HCT116 (cell line): ENCODE measurements around the gene CCDC69. TPM values are rescaled to one million over a fixed set of nuclear protein-coding genes. Genes with fewer than 3 reads are reported as not detected.

Experiments
- ATAC-seq: fragments of 200-7000 bp; cut with Tn5 transposase; 2 replicates; pipeline ENCODE4 v1.9.1; 2020; ENCODE audit warnings: mild to moderate bottlenecking, moderate library complexity
- BruUV-seq: library from RNA; stranded (reverse); fragments of 400-500 nt; replicated peaks from 2 replicates; lab custom pipeline; 2021; lab: Mats Ljungman, UMichigan
- CTCF ChIA-PET: fragments of 300-600 bp; sonication (Branson Sonifier 250); formaldehyde crosslinking; loops from one replicate; lab custom pipeline; 2021; ENCODE audit warnings: antibody characterized with exemption; lab: Charles Lee
- POLR2A ChIA-PET: fragments of 300-600, 350-600 bp; sonication (Branson Sonifier 250); formaldehyde crosslinking; loops from one replicate; lab custom pipeline; 2021; ENCODE audit warnings: antibody characterized with exemption; lab: Charles Lee
- RAD21 ChIA-PET, 2 experiments: fragments of 300-600 bp; sonication (Branson Sonifier 250); formaldehyde crosslinking; loops; one replicate each; lab custom pipeline; 2023; ENCODE audit warnings: low total read pairs in 2 of 2; ENCODE audit not compliant: uncharacterized antibody in 2 of 2, unreplicated experiment in 2 of 2, low non-redundant PET in 1 of 2; lab: Charles Lee
- DNase-seq: peaks from one replicate; pipeline ENCODE4 v3.0.0-alpha.2; 2010; ENCODE audit warnings: low read depth, low spot score
- H2AFZ ChIP-seq: fragments of 200-600 bp; shearing (Covaris generic), sonication (generic); 2 replicates; pipeline ENCODE4 v1.6.1; 2017; ENCODE audit warnings: low read depth, mixed run types, mixed read lengths, antibody characterized with exemption, low read length; ENCODE audit not compliant: poor library complexity, severe bottlenecking
- H3K27ac ChIP-seq: 2 replicates; pipeline ENCODE4 v1.5.1; 2012; ENCODE audit warnings: low read depth, low read length
- H3K27me3 ChIP-seq: fragments of 200-600 bp; sonication (generic); 2 replicates; pipeline ENCODE4 v1.6.1; 2016; ENCODE audit warnings: mixed run types, low read length, mixed read lengths; ENCODE audit not compliant: insufficient read depth
- H3K36me3 ChIP-seq, 2 experiments: fragments of 200-500 bp in 1 of 2; fragments of 200-600 bp in 1 of 2; sonication (Bioruptor generic) in 1 of 2; sonication (generic) in 1 of 2; 2 replicates each; pipeline versions ENCODE4 v1.5.1 to v1.6.1; 2014 to 2016; ENCODE audit warnings: low read length in 2 of 2, inconsistent platforms in 1 of 2, mixed read lengths in 1 of 2, mixed run types in 1 of 2; ENCODE audit not compliant: insufficient read depth in 2 of 2, control insufficient read depth in 1 of 2
- H3K4me1 ChIP-seq, 2 experiments: fragments of 200-600 bp in 1 of 2; sonication (generic) in 1 of 2; 2 replicates each; pipeline versions ENCODE4 v1.5.1 to v1.6.1; 2012 to 2017; ENCODE audit warnings: low read length in 2 of 2, inconsistent platforms in 1 of 2, mild to moderate bottlenecking in 1 of 2, mixed read lengths in 1 of 2, mixed run types in 1 of 2, moderate library complexity in 1 of 2; ENCODE audit not compliant: insufficient read depth in 2 of 2, control insufficient read depth in 1 of 2
- H3K4me2 ChIP-seq: fragments of 200-600 bp; sonication (generic); 2 replicates; pipeline ENCODE4 v1.6.1; 2017; ENCODE audit warnings: mixed run types, low read length, mixed read lengths
- H3K4me3 ChIP-seq, 2 experiments: fragments of 200-600 bp in 1 of 2; sonication (generic) in 1 of 2; replicated peaks in 1 of 2; 2 replicates each; pipeline ENCODE4 v1.5.1; 2011 to 2016; ENCODE audit warnings: low read length in 2 of 2, control low read depth in 1 of 2, low read depth in 1 of 2, mild to moderate bottlenecking in 1 of 2, mixed read lengths in 1 of 2, mixed run types in 1 of 2
- H3K79me2 ChIP-seq: fragments of 200-600 bp; sonication (generic); 2 replicates; pipeline ENCODE4 v1.6.1; 2017; ENCODE audit warnings: mild to moderate bottlenecking, mixed run types, low read length, moderate library complexity, mixed read lengths; ENCODE audit not compliant: insufficient read depth
- H3K9ac ChIP-seq: fragments of 200-600 bp; sonication (generic); 2 replicates; pipeline ENCODE4 v1.6.1; 2016; ENCODE audit warnings: low read length, mixed read lengths
- H3K9me2 ChIP-seq: fragments of 200-600 bp; sonication (generic), shearing (Covaris generic); 2 replicates; pipeline ENCODE4 v1.6.1; 2017; ENCODE audit warnings: mixed run types, mild to moderate bottlenecking, moderate library complexity; ENCODE audit not compliant: insufficient read depth
- H3K9me3 ChIP-seq, 2 experiments: fragments of 200-500 bp in 1 of 2; fragments of 200-600 bp in 1 of 2; sonication (Bioruptor generic) in 1 of 2; sonication (generic) in 1 of 2; 2 replicates each; pipeline ENCODE4 v1.6.1; 2014 to 2017; ENCODE audit warnings: low read length in 2 of 2, mixed read lengths in 2 of 2, inconsistent platforms in 1 of 2, low read depth in 1 of 2, mild to moderate bottlenecking in 1 of 2, mixed run types in 1 of 2, moderate library complexity in 1 of 2; ENCODE audit not compliant: control insufficient read depth in 1 of 2, insufficient read depth in 1 of 2
- H4K20me1 ChIP-seq: fragments of 200-600 bp; sonication (generic), shearing (Covaris generic); 2 replicates; pipeline ENCODE4 v1.6.1; 2017; ENCODE audit warnings: mixed run types, mild to moderate bottlenecking, moderate library complexity; ENCODE audit not compliant: insufficient read depth
- EGR1 ChIP-seq: IDR thresholded peaks from 2 replicates; pipeline ENCODE4 v1.6.1; 2012; ENCODE audit warnings: low read depth
- ELF1 ChIP-seq: IDR thresholded peaks from 2 replicates; pipeline ENCODE4 v1.6.1; 2012; ENCODE audit warnings: low read depth, borderline replicate concordance
- EZH2 ChIP-seq: fragments of 200-600 bp; sonication (generic); IDR thresholded peaks from 2 replicates; pipeline ENCODE4 v1.6.1; 2017; ENCODE audit warnings: antibody characterized with exemption, mixed run types
- EZH2phosphoT487 ChIP-seq: fragments of 200-600 bp; IDR thresholded peaks from 2 replicates; pipeline ENCODE4 v1.6.1; 2018; ENCODE audit warnings: antibody characterized with exemption, borderline replicate concordance
- JUND ChIP-seq: IDR thresholded peaks from 2 replicates; pipeline ENCODE4 v1.6.1; 2012
- POLR2A ChIP-seq: IDR thresholded peaks from 2 replicates; pipeline ENCODE4 v1.7.0; 2011; ENCODE audit warnings: borderline replicate concordance; ENCODE audit not compliant: insufficient read depth, insufficient read length; ENCODE audit errors: extremely low read depth
- SIN3A ChIP-seq: IDR thresholded peaks from 2 replicates; pipeline ENCODE4 v1.6.1; 2012; ENCODE audit warnings: low read depth
- SRF ChIP-seq: IDR thresholded peaks from 2 replicates; pipeline ENCODE4 v1.6.1; 2012; ENCODE audit warnings: low read depth
- YY1 ChIP-seq: IDR thresholded peaks from 2 replicates; pipeline ENCODE4 v1.6.1; 2011; ENCODE audit warnings: low read length, low read depth, moderate library complexity, mild to moderate bottlenecking; ENCODE audit not compliant: insufficient replicate concordance; ENCODE audit errors: extremely low read depth
- ZFX ChIP-seq: fragments of 450-650 bp; IDR thresholded peaks from 2 replicates; pipeline ENCODE4 v1.6.1; 2017
- ZNF274 ChIP-seq: fragments of 200-500 bp; sonication (Bioruptor generic); IDR thresholded peaks from 2 replicates; pipeline ENCODE4 v1.6.1; 2014; ENCODE audit warnings: mild to moderate bottlenecking, low read depth, low read length, inconsistent platforms
- intact Hi-C: fragments of 100-400 bp; cut with micrococcal nuclease; formaldehyde crosslinking; loops from 2 replicates; pipeline ENCODE4 v1.10.0; 2022
- total RNA-seq: library from RNA; stranded (reverse); gene quantifications from one replicate; pipeline ENCODE4 v1.2.1, GENCODE V29; 2021; ENCODE audit not compliant: unreplicated experiment
- TF ChIP-seq, protein P1 (sequence below): IDR thresholded peaks from 2 replicates; pipeline ENCODE4 v1.6.1; 2012; ENCODE audit warnings: low read depth
- TF ChIP-seq, protein P2 (sequence below): IDR thresholded peaks from 2 replicates; pipeline ENCODE4 v1.6.1; 2011; ENCODE audit warnings: mild to moderate bottlenecking, low read length, moderate library complexity; ENCODE audit not compliant: insufficient replicate concordance; ENCODE audit errors: extremely low read depth
- TF ChIP-seq, protein P3 (sequence below): IDR thresholded peaks from 2 replicates; pipeline ENCODE4 v1.6.1; 2012
- TF ChIP-seq, protein P4 (sequence below): IDR thresholded peaks from 2 replicates; pipeline ENCODE4 v1.6.1; 2012

CCDC69 gene
- total RNA-seq, 1 experiment from 2014 or later: 4.3 TPM

DNA sequence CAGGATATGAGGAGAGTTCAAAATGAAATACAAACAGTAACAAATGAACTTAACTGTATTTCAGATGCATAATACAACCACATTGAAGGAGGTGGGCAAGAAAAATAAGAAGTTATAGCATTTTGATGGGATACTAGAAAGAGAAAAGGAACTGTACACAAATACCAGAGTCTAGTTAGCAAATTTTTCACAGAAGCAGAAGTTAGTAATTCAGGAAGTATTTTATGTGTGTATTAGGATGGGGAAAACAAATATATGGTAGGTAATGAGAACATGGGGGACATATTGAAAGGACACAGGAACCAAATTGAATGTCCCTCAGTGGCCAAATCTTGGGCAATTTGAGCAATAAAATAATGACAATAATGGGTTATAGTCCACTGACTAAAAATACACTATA is 47.4 kb upstream of the CCDC69 start:
- Histone ChIP-seq H3K9me3 (no peaks in the 10 kb centered on the region), H3K9me2 (no peaks in the 10 kb centered on the region), H3K4me1 (peaks cover 3 to 5% of the 10 kb centered on the region in 2 experiments; a peak in 2 of 4 replicates), H4K20me1 (no peaks in the 10 kb centered on the region), H3K27me3 (no peaks in the 10 kb centered on the region), H3K9ac (no peak overlapping the region), H3K4me3 (no peak overlapping the region), H3K36me3 (0 out of 4 replicates have a peak, but pooled peaks cover 0 to 3% of the 10 kb centered on the region in 2 experiments), H3K4me2 (no peak overlapping the region), H3K79me2 (no peaks in the 10 kb centered on the region), H3K27ac (no peak overlapping the region), H2AFZ (no peak overlapping the region)
- ATAC-seq: no peak
- TF ChIP-seq EGR1: no peak
- TF ChIP-seq, protein P1, sequence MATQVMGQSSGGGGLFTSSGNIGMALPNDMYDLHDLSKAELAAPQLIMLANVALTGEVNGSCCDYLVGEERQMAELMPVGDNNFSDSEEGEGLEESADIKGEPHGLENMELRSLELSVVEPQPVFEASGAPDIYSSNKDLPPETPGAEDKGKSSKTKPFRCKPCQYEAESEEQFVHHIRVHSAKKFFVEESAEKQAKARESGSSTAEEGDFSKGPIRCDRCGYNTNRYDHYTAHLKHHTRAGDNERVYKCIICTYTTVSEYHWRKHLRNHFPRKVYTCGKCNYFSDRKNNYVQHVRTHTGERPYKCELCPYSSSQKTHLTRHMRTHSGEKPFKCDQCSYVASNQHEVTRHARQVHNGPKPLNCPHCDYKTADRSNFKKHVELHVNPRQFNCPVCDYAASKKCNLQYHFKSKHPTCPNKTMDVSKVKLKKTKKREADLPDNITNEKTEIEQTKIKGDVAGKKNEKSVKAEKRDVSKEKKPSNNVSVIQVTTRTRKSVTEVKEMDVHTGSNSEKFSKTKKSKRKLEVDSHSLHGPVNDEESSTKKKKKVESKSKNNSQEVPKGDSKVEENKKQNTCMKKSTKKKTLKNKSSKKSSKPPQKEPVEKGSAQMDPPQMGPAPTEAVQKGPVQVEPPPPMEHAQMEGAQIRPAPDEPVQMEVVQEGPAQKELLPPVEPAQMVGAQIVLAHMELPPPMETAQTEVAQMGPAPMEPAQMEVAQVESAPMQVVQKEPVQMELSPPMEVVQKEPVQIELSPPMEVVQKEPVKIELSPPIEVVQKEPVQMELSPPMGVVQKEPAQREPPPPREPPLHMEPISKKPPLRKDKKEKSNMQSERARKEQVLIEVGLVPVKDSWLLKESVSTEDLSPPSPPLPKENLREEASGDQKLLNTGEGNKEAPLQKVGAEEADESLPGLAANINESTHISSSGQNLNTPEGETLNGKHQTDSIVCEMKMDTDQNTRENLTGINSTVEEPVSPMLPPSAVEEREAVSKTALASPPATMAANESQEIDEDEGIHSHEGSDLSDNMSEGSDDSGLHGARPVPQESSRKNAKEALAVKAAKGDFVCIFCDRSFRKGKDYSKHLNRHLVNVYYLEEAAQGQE: no peak
- TF ChIP-seq SRF: no peak
- no peak for TF ChIP-seq SIN3A
- TF ChIP-seq ZNF274: no peak
- no peak for TF ChIP-seq POLR2A
- TF ChIP-seq, protein P2, sequence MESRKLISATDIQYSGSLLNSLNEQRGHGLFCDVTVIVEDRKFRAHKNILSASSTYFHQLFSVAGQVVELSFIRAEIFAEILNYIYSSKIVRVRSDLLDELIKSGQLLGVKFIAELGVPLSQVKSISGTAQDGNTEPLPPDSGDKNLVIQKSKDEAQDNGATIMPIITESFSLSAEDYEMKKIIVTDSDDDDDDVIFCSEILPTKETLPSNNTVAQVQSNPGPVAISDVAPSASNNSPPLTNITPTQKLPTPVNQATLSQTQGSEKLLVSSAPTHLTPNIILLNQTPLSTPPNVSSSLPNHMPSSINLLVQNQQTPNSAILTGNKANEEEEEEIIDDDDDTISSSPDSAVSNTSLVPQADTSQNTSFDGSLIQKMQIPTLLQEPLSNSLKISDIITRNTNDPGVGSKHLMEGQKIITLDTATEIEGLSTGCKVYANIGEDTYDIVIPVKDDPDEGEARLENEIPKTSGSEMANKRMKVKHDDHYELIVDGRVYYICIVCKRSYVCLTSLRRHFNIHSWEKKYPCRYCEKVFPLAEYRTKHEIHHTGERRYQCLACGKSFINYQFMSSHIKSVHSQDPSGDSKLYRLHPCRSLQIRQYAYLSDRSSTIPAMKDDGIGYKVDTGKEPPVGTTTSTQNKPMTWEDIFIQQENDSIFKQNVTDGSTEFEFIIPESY: no peak
- TF ChIP-seq ZFX: no peak
- TF ChIP-seq, protein P3, sequence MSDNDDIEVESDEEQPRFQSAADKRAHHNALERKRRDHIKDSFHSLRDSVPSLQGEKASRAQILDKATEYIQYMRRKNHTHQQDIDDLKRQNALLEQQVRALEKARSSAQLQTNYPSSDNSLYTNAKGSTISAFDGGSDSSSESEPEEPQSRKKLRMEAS: no peak
- TF ChIP-seq EZH2phosphoT487: no peak
- no peak for TF ChIP-seq ELF1
- no peak for TF ChIP-seq JUND
- TF ChIP-seq EZH2: no peak
- TF ChIP-seq, protein P4, sequence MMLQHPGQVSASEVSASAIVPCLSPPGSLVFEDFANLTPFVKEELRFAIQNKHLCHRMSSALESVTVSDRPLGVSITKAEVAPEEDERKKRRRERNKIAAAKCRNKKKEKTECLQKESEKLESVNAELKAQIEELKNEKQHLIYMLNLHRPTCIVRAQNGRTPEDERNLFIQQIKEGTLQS: no peak
- no peak for TF ChIP-seq YY1
- no TSS peak for BruUV-seq
- CTCF ChIA-PET: no interaction called here
- intact Hi-C loops: no loop called here
- POLR2A ChIA-PET: no interaction called here
- no peak for DNase-seq
- RAD21 ChIA-PET: no interaction called here
